GM19397 (cell line): Measurements from ENCODE around the gene S100A16.
A peak's percentile ranks its signal among the peaks of the same experiment; 100 is the strongest.

ENCODE experiments used
- ATAC-seq: cut with Tn5 transposase; IDR thresholded peaks from one replicate; pipeline ENCODE4 v1.9.1; 2021; ENCODE audit warnings: mild to moderate bottlenecking, moderate library complexity; ENCODE audit not compliant: unreplicated experiment

The S100A16 gene

DNA sequence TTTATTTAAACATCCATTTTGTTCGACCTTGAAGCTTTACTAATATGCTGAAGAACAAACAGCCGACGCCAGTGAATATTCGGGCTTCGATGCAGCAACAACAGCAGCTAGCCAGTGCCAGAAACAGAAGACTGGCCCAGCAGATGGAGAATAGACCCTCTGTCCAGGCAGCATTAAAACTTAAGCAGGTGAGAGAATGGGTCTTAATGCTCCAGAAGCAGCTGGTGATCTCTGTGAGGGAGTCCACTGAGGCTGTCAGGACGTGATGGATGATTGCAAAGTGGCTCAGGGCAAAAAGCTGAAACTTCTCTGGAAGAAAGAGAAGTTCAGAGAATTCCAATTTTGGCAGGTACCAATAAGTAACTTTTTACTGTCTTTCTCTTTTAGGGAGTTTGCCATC lies 25.3 kb upstream of the S100A16 start:
- ATAC-seq = no peak

DNA sequence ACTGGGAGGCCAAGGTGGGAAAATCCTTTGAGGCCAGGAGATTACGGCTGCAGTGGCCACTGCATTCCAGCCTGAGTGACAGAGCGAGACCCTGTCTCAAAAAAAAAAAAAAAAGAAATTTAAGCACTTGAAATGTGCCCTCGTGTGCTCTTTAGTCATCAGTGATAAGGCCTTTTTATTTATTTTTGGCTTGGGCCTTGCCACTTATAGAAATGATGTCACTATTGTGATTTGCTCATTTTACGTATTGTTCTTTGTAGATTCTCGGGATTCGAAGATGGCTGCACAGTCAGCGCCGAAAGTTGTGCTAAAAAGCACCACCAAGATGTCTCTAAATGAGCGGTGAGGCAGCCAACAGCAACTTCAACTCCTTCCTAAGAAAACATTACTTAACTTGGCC lies 23.4 kb upstream of the S100A16 start:
- no peak for ATAC-seq

DNA sequence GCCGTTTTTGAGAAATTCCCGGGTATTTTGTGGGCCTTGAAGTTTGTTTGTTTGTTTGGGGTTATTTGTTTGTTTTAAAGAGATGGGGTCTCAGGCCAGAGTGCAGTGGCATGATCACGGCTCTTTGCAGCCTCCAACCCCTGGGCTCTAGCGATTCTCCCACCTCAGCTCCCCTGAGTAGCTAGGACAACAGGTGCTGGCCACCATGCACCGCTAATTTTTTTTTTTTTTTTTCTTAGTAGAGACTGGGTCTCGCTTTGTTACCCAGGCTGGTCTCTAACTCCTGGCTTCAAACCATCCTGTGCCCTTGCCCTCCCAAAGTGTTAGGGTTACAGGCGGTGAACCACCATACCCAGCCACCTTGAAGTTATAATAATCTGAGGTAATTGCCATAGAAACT lies 22.9 kb upstream of the S100A16 start:
- no peak for ATAC-seq

DNA sequence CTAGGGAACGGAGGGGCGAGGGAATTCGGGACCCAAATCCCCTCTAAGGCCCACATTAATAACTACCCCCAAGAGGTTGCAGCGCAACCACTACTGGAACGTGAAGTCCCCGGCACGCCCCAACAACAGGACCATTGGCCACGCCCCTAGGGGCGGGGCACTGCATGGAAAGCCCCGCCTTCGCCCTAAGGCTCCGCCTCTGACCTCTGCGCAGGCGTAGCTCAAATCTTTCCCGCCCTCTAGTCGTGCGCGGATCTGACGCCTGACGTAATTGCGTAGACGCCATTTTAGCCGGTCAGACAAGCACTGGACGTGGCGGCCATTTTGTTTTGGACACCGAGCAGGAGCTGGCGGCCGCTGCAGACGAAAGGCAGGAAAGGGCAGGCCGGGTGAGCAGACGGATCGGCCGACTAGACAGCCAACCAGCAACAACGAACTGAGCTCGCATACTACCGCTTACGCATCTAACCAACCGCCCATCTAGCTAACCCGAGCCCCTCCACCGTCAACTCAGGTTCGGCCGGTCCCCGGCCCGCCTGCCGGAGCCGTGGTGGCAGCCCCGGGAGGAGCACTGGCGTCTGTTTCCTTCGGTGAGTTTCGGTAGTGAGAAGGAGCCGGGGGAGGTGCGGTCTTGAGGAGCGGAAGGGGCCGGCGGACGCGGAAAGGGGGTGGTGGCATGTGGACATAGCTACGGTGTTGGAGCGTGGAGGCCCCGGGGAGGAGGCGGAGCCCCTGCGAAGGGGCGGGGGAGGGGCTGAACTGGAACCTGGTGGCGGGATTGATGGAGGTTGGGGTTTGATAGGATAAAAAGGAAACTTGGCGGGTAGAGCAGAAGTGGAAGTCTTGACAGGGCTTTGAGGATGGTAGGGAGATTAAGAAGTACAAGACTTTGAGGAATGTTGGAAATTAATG lies 21.1 kb upstream of the S100A16 start, which contains the start of gene CHTOP:
CHTOP (plus strand) TSS at position 313 of the 912 bp plus-strand sequence. CDS start 2,523 bp downstream, outside the sequence.
- ATAC-seq = peak; percentile 92

DNA sequence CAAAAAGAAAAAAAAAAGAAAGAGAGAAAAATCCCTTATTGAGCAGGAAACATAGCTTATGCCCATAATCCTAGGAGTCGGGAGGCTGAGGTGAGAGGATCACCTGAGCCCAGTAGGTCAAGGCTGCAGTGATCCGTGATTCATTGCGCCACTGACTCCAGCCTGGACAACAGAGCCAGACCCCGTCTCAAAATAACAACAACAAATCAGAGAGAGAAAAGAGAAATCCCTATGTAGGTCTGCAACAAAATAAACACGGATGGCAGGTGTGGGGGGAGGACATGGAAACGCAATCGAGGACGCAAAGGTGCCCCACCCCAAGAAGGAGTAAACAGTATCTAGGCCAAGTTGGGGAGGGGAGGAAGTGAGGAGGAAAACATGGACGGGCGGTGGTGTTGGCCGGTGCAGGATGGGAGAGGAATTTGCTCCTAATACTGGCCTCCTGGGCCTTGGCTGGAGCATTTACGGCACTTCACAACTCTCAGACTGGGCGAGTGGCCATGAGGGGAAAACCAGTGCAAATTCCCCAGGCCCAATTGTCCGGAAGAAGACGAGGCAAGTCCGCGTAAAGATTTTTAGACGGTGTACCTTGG lies 20.3 kb upstream of the S100A16 start:
- no peak for ATAC-seq

DNA sequence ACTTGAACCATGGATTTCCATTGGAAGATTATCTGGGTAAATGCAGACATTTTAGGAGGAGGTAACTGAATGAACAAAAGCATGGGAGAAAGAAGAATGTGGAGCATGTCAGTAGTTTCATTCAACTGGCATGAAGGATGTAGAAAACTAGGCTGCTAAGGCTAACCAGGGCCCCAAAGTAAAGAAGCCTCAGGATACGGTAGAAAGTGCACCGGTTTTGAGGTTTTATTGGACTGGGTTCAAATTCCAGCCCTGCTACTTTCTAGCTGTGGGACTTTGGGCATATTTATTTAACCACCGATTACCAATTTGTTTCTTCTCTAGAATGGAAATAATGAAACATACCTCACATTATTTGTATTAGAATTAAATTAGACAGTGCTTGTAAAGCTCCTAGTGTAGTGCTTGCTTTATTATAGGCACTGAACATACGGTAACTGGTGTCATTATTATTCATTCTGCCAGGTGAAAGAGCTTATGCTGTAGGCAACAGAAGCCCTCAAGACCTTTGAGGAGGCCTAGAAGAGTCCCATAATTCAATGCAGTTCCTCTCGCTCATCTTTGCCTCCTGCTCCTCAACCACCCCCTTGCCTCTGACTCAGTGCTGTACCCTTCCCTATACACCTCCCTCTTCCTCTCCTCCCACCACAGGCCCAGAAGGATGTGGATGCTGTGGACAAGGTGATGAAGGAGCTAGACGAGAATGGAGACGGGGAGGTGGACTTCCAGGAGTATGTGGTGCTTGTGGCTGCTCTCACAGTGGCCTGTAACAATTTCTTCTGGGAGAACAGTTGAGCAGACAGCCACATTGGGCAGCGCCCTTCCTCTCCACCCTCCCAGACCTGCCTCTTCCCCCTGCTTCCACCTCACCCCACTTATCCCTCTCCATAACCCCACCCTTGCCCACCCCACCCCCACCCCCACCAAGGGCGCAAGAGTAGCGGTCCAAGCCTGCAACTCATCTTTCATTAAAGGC lies 18.4 kb upstream of the S100A16 start:
- ATAC-seq = no peak

DNA sequence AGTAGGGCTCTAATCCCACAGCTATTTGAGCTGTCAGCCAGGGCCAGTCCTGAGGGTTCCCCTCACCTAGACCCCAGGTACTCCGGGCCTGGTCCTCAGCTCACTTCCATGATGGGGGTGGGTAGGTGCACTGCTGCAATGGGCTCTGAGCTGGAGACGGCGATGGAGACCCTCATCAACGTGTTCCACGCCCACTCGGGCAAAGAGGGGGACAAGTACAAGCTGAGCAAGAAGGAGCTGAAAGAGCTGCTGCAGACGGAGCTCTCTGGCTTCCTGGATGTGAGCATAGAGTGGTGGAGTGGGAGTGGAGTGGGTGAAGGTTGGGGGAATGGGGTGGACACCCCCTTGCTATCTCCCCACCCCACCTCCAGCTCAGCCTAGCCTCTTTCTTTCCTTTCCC lies 17.4 kb upstream of the S100A16 start:
- no peak for ATAC-seq

DNA sequence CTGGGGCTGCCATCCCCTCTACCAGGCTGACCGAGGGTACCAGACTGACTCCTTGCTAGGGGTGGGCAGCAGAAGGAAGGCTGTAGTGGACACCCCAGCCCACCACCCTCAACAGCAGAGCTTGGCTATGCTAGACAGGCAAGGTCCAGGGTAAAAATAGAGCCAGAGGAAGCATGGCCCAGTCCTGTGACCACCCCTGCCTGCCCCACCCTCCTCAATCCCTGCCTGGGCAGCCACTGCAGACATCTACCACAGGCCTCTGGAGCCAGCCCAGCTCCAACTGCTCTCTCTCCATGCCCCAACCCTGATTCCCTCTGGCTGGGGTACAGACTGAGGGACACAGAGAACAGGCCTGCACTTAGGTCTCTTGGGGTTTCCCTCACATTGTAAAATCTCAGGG lies 17.0 kb upstream of the S100A16 start:
- no peak for ATAC-seq

DNA sequence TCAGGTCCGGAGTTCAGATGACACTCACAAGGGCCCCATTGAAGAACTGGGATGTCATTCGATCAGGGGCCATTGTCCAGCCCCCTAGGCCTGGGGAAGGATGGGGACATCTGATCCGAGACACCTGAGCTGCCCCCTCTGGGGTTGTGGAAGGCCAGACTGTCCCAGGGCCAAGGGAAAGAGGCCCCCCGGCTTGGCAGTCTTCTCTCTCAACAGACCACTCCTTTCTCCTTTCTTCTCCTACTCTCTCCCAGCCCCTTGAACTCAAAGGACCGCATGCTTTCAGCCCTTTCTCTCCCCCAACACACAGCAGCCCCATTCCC lies 16.4 kb upstream of the S100A16 start:
- ATAC-seq = no peak

DNA sequence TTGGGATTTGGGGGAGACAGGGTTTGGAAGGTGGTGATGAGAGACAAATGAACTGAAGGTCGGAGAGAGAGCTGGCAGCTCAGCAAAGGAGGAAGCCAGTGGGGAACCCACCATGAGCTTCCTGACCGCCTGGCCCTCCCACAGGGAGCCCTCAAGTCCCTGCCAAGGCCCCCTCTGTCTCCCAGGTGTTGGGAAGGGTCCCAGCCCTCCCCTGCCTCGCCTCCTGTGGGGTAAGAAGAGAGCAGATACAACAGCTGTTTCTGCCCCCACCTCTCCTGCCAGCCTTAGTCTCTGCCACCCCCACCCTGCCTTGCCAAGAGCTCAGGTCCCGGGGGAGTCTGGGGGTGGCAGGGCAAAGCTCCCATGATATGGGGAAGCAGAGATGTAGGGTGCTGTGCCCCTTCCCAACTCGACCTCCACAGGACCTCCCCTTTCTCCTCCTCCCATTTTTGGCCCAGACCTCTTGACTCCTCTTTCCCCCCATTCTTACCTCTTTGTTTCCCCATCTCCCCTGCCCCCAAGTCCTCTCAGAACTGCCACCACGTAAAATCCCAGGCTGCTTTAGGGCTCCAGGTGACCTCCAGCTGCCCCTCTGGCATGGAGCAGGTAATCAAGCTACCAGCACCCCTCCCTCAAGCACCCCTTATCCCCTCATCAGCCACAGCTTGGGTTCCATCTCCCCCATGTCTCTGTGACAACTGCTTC lies 15.9 kb upstream of the S100A16 start:
- ATAC-seq = no peak

DNA sequence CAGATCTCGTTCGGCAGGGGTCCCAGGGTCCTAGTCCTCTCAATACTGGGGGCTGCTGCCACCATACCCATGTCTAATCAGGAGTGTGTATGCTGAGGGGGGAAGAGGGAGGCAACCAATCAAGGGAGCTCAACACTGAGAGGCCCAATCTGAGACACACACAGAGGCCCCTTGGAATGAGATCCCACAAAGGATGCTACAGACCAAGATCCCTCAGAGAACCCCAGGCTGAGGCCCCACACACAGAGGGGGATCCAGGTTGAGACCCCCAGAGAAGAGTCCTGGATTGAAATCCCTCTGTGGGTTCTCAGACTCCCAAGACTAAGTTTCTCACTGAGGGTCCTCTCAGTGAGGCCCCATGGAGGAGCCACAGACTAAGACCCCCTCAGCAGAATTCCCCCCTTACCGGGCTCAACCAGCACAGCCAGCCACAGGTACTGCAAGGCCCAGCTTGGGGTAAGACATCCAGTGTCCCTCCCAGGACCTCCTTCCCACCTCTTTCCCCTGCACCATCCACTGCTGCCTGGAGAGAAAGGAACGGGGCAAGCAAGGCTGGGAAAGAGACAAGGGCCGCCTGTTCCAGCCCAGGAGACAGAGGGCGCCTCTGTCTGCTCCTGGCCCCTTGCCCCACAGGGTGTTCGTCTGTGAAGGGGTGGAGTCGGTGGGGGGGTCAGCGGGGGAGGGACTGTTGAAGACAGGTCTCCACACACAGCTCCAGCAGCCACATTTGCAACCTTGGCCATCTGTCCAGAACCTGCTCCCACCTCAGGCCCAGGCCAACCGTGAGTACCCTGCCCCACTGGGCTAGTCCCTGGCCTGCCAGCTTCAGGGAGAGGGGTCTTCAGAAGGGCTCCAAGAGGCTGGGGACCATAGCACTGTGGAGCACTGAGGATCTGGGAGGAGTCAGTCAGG lies 15.0 kb upstream of the S100A16 start, which contains the start of gene S100A1:
S100A1 (plus strand) TSS at position 720 of the 912 bp plus-strand sequence. CDS start 2,088 bp downstream, outside the sequence.
- ATAC-seq = no peak

DNA sequence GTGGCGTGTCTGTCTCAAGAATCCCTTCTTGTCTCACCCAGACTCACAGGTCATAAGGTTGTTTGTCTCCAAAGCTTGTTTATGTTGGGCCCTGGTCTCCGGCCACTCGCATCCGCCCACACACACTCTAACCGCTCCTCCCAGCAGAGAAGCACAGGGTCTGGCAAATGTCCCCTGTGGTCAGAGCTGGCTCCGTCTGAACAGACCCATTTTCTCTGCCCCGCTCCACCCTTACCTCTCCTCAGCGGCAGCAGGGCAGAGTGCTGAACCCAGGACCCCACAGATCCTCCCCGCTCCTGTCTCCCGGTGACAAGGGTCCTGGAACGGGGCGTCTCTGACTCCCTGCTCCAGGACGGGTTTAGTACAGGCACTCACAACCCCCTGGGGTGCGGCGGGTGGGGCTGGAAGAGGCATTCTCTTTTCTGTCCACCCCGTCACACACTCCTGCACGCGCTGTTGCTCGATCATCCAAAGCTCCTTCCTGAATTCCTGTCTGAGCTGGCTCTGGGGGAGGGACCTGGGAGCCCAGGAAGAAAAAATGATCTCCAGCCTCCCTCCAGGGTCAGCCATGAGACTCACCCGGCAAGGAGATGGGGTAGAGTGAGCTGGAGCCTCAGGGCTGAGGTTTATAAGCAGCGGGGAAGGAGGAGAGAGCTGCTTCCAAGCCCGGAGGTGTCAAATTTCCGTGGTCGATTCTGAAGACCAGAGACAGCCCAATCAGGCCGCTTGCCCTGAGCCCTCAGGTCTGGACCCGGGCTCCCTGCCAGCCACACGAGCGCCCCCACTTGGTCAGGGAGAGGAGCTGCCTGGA lies 14.2 kb upstream of the S100A16 start, which contains the start of gene S100A13:
S100A13 (minus strand) TSS at position 602 of the 811 bp plus-strand sequence. CDS start 1,033 bp downstream, outside the sequence.
- no peak for ATAC-seq

DNA sequence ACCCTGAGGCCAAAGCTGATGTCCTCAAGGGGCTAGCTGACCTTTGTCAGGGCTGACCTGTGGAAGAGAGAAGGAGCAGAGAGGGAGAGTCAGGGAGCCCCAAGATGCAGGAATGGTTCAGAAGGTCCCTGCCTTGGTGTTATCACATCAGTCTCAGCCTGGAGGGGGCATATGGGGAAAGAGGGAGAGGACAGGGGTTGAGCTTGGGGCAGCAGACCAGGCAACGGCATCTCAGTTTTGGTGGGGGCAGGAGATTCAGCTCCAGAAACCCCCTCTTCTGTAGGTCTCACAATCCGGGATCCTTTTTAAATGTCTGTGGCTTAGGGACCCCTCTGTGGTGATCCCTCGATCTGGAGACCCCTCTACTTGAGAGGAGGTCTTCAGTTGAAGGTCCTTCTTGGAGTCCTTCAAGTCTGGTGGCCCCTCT lies 13.6 kb upstream of the S100A16 start:
- ATAC-seq = no peak

DNA sequence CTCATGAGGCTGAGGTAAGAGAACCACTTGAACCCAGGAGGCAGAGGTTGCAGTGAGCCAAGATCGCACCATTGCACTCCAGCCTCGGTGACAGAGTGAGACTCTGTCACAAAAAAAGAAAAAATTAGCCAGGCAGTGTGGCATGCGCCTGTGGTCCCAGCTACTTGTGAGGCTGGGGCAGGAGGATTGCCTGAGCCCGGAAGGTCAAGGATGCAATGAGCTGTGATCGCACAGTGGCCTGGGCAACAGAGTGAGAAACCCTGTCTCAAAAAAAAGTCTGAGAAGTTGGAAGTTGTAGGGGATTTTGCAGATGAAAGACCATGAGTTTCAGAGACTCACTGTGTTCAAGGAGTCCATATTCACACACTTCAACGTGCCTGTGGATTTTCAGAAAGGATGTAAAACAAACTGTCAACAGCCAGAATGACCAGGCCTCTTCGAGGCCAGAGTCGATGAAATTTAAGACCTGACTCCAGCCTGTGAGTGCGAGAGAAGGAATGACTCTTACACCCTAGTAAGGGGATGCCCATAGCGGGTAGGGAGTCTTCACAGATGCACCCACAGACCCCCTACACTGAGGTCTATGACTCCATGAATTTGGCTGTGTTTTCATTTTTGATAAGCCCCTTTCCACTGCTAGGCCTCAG lies 12.2 kb upstream of the S100A16 start:
- no peak for ATAC-seq

DNA sequence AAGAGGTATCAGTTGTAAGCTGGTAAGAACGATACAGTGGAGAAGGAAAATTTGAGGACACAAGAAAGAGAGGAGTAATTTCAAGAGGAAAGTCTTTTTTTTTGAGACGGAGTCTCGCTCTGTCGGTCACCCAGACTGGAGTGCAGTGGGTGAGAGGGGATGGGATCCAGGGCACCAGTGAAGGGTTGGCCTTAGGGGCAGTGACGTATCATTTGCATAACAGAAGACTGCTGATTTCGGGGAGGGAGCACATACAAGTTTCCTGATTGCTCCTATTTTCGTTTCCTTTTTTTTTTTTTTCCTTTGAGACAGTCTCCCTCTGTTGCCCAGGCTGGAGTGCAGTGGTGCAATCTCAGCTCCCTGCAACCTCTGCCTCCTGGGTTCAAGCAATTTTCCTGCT lies 10.2 kb upstream of the S100A16 start:
- ATAC-seq = no peak

DNA sequence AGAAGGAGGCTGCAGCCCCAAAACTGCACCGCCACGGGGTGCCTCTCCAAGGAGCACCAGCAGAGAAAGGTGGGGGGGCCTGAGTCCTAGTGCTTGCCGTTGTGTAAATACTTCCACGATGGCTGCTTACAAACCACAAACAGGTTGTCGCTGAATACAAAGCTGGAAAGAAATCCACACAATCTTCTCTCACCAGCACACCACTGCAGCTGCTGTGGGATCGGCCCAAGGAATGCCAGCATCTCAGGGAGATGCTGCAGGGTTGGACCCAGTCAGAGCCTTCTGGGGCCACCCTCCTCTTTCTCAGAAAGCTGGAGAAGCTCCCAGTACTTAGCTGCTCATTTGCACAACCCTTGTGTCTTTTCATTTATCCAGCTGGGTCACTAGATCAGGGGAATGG lies 6.2 kb upstream of the S100A16 start:
- ATAC-seq = no peak

DNA sequence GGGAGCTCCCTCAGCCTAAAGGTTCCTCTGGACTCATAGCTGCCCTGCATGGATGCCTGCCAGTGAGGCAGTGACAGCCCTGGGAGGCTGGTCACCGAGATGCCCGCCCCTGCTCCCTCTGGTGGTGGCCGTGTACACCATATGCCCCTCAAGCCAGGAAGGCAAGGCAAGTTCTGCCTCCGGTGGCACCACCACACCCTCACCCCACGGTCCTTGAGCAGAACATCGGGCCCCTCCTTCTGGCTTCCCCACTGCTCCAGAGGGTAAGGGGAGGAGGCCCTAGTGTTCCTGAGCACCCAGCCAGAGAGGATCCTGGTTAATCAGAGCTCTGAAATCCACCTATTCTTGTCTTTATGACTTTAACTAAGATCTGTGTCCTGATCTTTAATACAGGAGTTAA lies 4.7 kb upstream of the S100A16 start:
- ATAC-seq = peak; percentile 75

DNA sequence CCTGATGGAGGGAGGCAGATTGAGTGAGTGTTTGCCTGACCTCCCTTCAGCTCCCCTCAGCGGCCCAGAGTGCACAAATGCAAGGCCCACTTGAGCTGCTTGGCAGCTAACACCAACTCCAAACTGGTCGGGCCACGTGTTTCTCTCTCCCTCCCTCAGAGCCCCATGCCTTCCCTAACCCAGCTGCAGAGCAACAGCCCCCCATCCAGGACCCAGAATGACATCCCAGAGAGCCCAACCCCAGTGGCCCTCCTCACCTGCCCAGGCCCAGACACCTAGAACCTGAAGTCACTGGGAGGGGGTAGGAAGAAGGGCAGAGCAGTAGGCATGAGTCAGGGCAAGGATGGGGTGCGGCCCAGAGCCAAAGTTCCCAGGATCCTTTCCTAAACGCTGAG lies 4.0 kb upstream of the S100A16 start:
- ATAC-seq = no peak
